Heart left ventricle (tissue), 16 donors: Measurements from ENCODE around the gene TAS2R43. TPM values are rescaled to one million over a fixed set of nuclear protein-coding genes. Genes with fewer than 3 reads are reported as not detected.
"Not testable (repeated sequence)": the region's sequence is repeated elsewhere in the genome, so short reads cannot be mapped to it uniquely, and the experiment has no call there.

Experiments
- ATAC-seq, 4 donors: fragments of 200-7000 bp; cut with Tn5 transposase; one replicate each; pipeline ENCODE4 v1.9.1; 2020 to 2022; ENCODE audit warnings: moderate library complexity in 4 of 4, mild to moderate bottlenecking in 3 of 4, moderate number of reproducible peaks in 1 of 4
- DNase-seq, 5 donors: peaks; one replicate each; pipeline ENCODE4 v3.0.0-alpha.2; 2020
- H3K27ac ChIP-seq, 12 donors: fragments of 200-600 bp; sonication (generic) in 4 of 12; one replicate each; pipeline versions ENCODE4 v1.5.0 to v1.8.0; 2016 to 2022; ENCODE audit warnings: mild to moderate bottlenecking in 2 of 12
- H3K27me3 ChIP-seq, 9 donors: fragments of 200-600 bp; sonication (generic) in 2 of 9; one replicate each; pipeline versions ENCODE4 v1.5.1 to v1.8.0; 2016 to 2022; ENCODE audit warnings: mild to moderate bottlenecking in 3 of 9
- H3K36me3 ChIP-seq, 9 donors: fragments of 200-600 bp; sonication (generic) in 2 of 9; one replicate each; pipeline versions ENCODE4 v1.5.0 to v1.8.0; 2018 to 2022; ENCODE audit warnings: mild to moderate bottlenecking in 2 of 9
- H3K4me1 ChIP-seq, 12 donors: fragments of 200-600 bp; sonication (generic) in 4 of 12; one replicate each; pipeline versions ENCODE4 v1.5.0 to v1.8.0; 2016 to 2022; ENCODE audit warnings: mild to moderate bottlenecking in 3 of 12
- H3K4me3 ChIP-seq, 12 donors: fragments of 200-600 bp; sonication (generic) in 4 of 12; one replicate each; pipeline versions ENCODE4 v1.5.0 to v1.8.0; 2017 to 2022; ENCODE audit warnings: mild to moderate bottlenecking in 9 of 12, moderate library complexity in 4 of 12
- H3K9me3 ChIP-seq, 12 donors: fragments of 200-600 bp; sonication (generic) in 4 of 12; one replicate each; pipeline versions ENCODE4 v1.5.0 to v1.8.0; 2016 to 2022; ENCODE audit warnings: mild to moderate bottlenecking in 1 of 12
- CTCF ChIP-seq, 12 donors: fragments of 200-600 bp; sonication (generic) in 4 of 12; IDR thresholded peaks; one replicate each; pipeline versions ENCODE4 v1.5.0 to v1.8.0; 2018 to 2022; ENCODE audit warnings: antibody characterized with exemption in 12 of 12, mild to moderate bottlenecking in 5 of 12
- POLR2A ChIP-seq, 2 donors: fragments of 450-650 bp; IDR thresholded peaks; one replicate each; pipeline ENCODE4 v1.6.1; 2017; ENCODE audit warnings: antibody characterized with exemption in 2 of 2, mild to moderate bottlenecking in 2 of 2, moderate library complexity in 2 of 2
- WGBS, 4 donors: extraction: QIAGEN DNeasy Blood & Tissue Kit in 2 of 4; methylation state at CpG; one replicate each; pipeline versions ENCODE4 v1.1.5 to v1.1.7; 2013 to 2018; 5-methylcytosine and 5-hydroxymethylcytosine counted together
- intact Hi-C, 10 donors: fragments of 100-400 bp; cut with DNase I; formaldehyde crosslinking; loops; one replicate each; pipeline versions ENCODE4 v1.11.1 to v1.14.2; 2022
- polyA plus RNA-seq, 2 donors: library from polyadenylated mRNA; stranded (reverse); fragments of 200-250 nt; gene quantifications; one replicate each; pipeline ENCODE4 v1.2.3, GENCODE V29; 2013
- total RNA-seq, 9 donors: library from RNA; depleted of rRNA in 2 of 9; stranded (reverse); fragments of >200 nt in 2 of 9; fragmentation: NEBNext Ultra II Directional in 3 of 9; extraction: Animal tissue kit (Norgen Biotek cat#: 25700) in 3 of 9; gene quantifications; one replicate each; pipeline versions ENCODE4 v1.1.0 to v1.2.4, GENCODE V29; 2016 to 2023
- donor health status: ischemic (EF 13 %, LVEDD 7.1; RV severe dilation, severe dysfunction).
- donor health status: healthy with polysubstance abuse.
- donor health status: DM: no; HTN: yes; CAD: no.
- donor health status: DM: no; HTN: no; CAD: no.
- donor health status: ischemic (EF 25% LVEDD 6.9; RV normal size, moderate dysfunction).
- donor health status: ischemic (EF 25% LVEDD 5.7; RV mildly dilated, moderate dysfunction).
- donor health status: healthy.
- donor health status: DM: yes; HTN: yes; CAD: no.
- donor health status: ischemic (EF 35%, LVEDD 5.7; RV mildly dilated, moderate dysfunction).
- donor health status: nonischemic (EF 11% LVEDD 7.7; RV severe dilation, severe dysfunction).
- donor health status: DM: yes; HTN: yes; CAD: no.
- donor health status: PGD.
- donor health status: ischemic (EF 29% LVEDD 5.4; RV normal size, mild dysfunction).
- donor health status: nonischemic (EF 23%, LVEDD 6.1; RV moderate dilation, normal function).

The TAS2R43 gene
- total and polyA plus RNA-seq, 11 donors = 0.37 to 0.88 TPM; not detected in 9

DNA sequence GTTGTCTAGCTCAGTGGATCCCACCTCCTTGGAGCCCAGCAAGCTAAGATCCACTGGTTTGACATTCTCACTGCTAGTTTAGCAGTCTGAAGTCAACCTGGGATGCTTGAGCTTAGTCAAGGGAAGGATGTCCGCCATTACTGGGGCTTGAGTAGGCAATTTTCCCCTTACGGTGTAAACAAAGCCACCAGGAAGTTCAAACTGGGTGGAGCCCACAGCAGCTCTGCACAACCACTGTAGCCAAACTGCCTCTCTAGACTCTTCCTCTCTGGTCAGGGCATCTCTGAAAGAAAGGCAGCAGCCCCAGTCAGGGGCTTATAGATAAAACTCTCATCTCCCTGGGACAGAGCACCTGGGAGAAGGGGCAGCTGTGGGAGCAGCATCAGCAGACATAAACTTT is 16.7 kb upstream of the TAS2R43 start:
- no peaks in the 10 kb centered on the region for H3K27me3 ChIP-seq
- H3K4me1 ChIP-seq = no peaks in the 10 kb centered on the region
- intact Hi-C loops = loop anchor here in 1 of 10 donors (10.0 kb wide), 1 partner anchor 56 kb away; no protein-coding TSS in a partner anchor
- WGBS, 4 donors = 65 to 91% (median 83%) methylated on average over 2 of the region's 2 CpGs
- no peak for DNase-seq
- peaks cover 0 to 45% (median 3%) of the 10 kb centered on the region in 12 donors for H3K9me3 ChIP-seq
- peaks cover 0 to 3% (median 0%) of the 10 kb centered on the region in 9 donors for H3K36me3 ChIP-seq
- no peak overlapping the region for H3K4me3 ChIP-seq
- TF ChIP-seq CTCF (IDR thresholded peaks at IDR 0.05) (no peak), POLR2A (IDR thresholded peaks at IDR 0.05) (no peak)
- no peak for ATAC-seq
- H3K27ac ChIP-seq = no peak overlapping the region

GRCh38 chr12:11107719-11108118 is 15.6 kb upstream of the TAS2R43 start:
- TF ChIP-seq POLR2A (IDR thresholded peaks at IDR 0.05) (no peak), CTCF (IDR thresholded peaks at IDR 0.05) (no peak)
- ATAC-seq (no peak), DNase-seq (no peak)
- intact Hi-C loops = loop anchor here in 1 of 10 donors (10.0 kb wide), 1 partner anchor 57 kb away; no protein-coding TSS in a partner anchor
- peaks cover 0 to 41% (median 3%) of the 10 kb centered on the region in 12 donors for H3K9me3 ChIP-seq
- 68 to 72% (median 71%) methylated on average over 1 of the region's 1 CpG for WGBS, 4 donors
- H3K4me3 ChIP-seq = no peak overlapping the region
- no peak overlapping the region for H3K27ac ChIP-seq
- peaks cover 0 to 3% (median 0%) of the 10 kb centered on the region in 9 donors for H3K36me3 ChIP-seq
- no peaks in the 10 kb centered on the region for H3K27me3 ChIP-seq
- H3K4me1 ChIP-seq = no peaks in the 10 kb centered on the region

DNA sequence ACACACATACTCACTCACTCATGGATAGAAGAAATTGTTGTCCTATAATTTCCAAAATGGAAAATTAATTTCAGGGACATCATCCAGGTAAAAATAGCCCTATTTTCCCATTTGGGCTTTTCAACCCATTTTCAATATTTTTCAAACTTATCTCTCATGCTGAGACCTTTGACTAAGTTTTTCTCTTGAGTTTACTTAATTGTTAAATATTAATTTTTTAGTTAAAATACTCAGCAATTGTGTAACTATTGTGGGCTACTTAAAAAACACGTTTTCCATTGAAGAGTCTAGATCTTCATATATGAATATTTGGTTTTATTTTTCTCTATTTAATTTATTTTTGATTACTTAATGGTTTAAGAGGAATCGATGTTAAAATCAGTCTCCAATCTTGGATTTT is 14.2 kb upstream of the TAS2R43 start:
- Histone ChIP-seq H3K4me3 (no peak overlapping the region), H3K4me1 (no peaks in the 10 kb centered on the region), H3K27me3 (no peaks in the 10 kb centered on the region), H3K9me3 (peaks cover 0 to 28% (median 3%) of the 10 kb centered on the region in 12 donors), H3K27ac (no peak overlapping the region), H3K36me3 (peaks cover 0 to 3% (median 0%) of the 10 kb centered on the region in 9 donors)
- ATAC-seq (no peak), DNase-seq (no peak)
- 98 to 100% (median 98%) methylated on average over 2 of the region's 2 CpGs for WGBS, 4 donors
- TF ChIP-seq POLR2A (IDR thresholded peaks at IDR 0.05) (no peak), CTCF (IDR thresholded peaks at IDR 0.05) (no peak)
- intact Hi-C loops = loop anchor here in 1 of 10 donors (10.0 kb wide), 1 partner anchor 59 kb away; no protein-coding TSS in a partner anchor

DNA sequence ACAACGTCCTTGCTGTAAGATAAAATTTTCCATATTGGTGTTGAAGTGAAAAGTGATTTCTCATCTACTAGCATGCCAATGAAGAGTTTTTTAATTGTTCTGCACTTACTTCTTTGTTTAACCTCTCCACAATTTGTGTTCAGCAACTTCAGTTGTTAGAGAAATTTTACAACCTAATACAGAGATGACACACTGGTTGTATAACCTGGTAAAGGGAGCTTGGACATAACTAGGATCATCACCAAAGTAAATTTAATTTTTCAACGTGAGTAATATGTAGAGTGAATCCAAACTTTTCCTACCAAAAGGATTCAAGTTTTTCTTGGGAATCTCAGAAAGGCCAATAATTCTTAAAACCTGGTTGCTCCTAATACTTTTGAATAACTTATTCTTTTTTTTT is 13.4 kb upstream of the TAS2R43 start:
- peaks cover 0 to 21% (median under 1%) of the 10 kb centered on the region in 12 donors for H3K9me3 ChIP-seq
- no peak for DNase-seq
- no peaks in the 10 kb centered on the region for H3K27me3 ChIP-seq
- H3K4me3 ChIP-seq = no peak overlapping the region
- H3K36me3 ChIP-seq = peaks cover 0 to 4% (median 0%) of the 10 kb centered on the region in 9 donors
- no peaks in the 10 kb centered on the region for H3K4me1 ChIP-seq
- no peak for TF ChIP-seq POLR2A (IDR thresholded peaks at IDR 0.05)
- TF ChIP-seq CTCF (IDR thresholded peaks at IDR 0.05) = no peak
- ATAC-seq = no peak
- intact Hi-C loops = loop anchor here in 1 of 10 donors (10.0 kb wide), 1 partner anchor 59 kb away; no protein-coding TSS in a partner anchor
- no peak overlapping the region for H3K27ac ChIP-seq
- WGBS, 4 donors = 44 to 67% (median 50%) methylated on average over 2 of the region's 2 CpGs

- ATAC-seq, H3K4me1 ChIP-seq, H3K27ac ChIP-seq, H3K36me3 ChIP-seq, H3K4me3 ChIP-seq, intact Hi-C loops, DNase-seq, H3K9me3 ChIP-seq, H3K27me3 ChIP-seq: not testable (repeated sequence)
- WGBS, 4 donors = no CpG with 5 or more reads among the region's 2 CpGs
Observed at GRCh38 chr12:11094910-11095309, 2.8 kb upstream of the TAS2R43 start.
